SIG-M5 treated with dmso at 0.1 percent for 504 hours (cell line): Measurements from ENCODE around the gene BCL2.
"Not testable (repeated sequence)": the region's sequence is repeated elsewhere in the genome, so short reads cannot be mapped to it uniquely, and the experiment has no call there.

ENCODE experiments used
- DNase-seq: peaks from one replicate; lab custom pipeline; 2025; ENCODE audit not compliant: unreplicated experiment; lab: John Stamatoyannopoulos, UW

BCL2 gene

GRCh38 chr18:63319383-63320122 lies at the start of gene BCL2:
Gene BCL2, minus strand, starts transcription at chr18:63319769.
- peak; percentile 74 for DNase-seq

GRCh38 chr18:63368611-63369010 lies 49.0 kb upstream of the BCL2 start:
- DNase-seq, result no peak

GRCh38 chr18:63367053-63367953 lies 47.7 kb upstream of the BCL2 start, which contains the start of gene KDSR:
Gene KDSR, minus strand, starts transcription at chr18:63367206. Its CDS starts 88 bp downstream, at chr18:63367118.
- peak; percentile 97 for DNase-seq

GRCh38 chr18:63366213-63367052 lies 46.9 kb upstream of the BCL2 start:
- DNase-seq, result peak; percentile 59

- DNase-seq, result peak; percentile 31
Observed at GRCh38 chr18:63365876-63366212, 46.3 kb upstream of the BCL2 start.

- DNase-seq, result no peak
Observed at GRCh38 chr18:63363951-63364350, 44.4 kb upstream of the BCL2 start.

GRCh38 chr18:63363420-63363819 lies 43.9 kb upstream of the BCL2 start:
- not testable (repeated sequence) for DNase-seq

GRCh38 chr18:63356272-63356896 lies 36.8 kb upstream of the BCL2 start:
- no peak for DNase-seq

GRCh38 chr18:63350230-63350629 lies 30.7 kb upstream of the BCL2 start:
- DNase-seq, result no peak

GRCh38 chr18:63348508-63349136 lies 29.1 kb upstream of the BCL2 start:
- DNase-seq, result no peak

GRCh38 chr18:63346480-63347183 lies 27.1 kb upstream of the BCL2 start:
- no peak for DNase-seq

- no peak for DNase-seq
Observed at GRCh38 chr18:63346031-63346430, 26.5 kb upstream of the BCL2 start.

- DNase-seq, result no peak
Observed at GRCh38 chr18:63344918-63345317, 25.3 kb upstream of the BCL2 start.

GRCh38 chr18:63344263-63344662 lies 24.7 kb upstream of the BCL2 start:
- no peak for DNase-seq

- peak; percentile 20 for DNase-seq
Observed at GRCh38 chr18:63342206-63342605, 22.6 kb upstream of the BCL2 start.

- DNase-seq, result peak; percentile 59
Observed at GRCh38 chr18:63339920-63340484, 20.4 kb upstream of the BCL2 start.

GRCh38 chr18:63336366-63337099 lies 17.0 kb upstream of the BCL2 start:
- DNase-seq, result no peak

GRCh38 chr18:63331105-63331504 lies 11.5 kb upstream of the BCL2 start:
- no peak for DNase-seq
